Measurements from ENCODE around the gene ARHGAP6.
A peak's percentile ranks its signal among the peaks of the same experiment; 100 is the strongest.
"Not testable (repeated sequence)": the region's sequence is repeated elsewhere in the genome, so short reads cannot be mapped to it uniquely, and the experiment has no call there.

Gene ARHGAP6

DNA sequence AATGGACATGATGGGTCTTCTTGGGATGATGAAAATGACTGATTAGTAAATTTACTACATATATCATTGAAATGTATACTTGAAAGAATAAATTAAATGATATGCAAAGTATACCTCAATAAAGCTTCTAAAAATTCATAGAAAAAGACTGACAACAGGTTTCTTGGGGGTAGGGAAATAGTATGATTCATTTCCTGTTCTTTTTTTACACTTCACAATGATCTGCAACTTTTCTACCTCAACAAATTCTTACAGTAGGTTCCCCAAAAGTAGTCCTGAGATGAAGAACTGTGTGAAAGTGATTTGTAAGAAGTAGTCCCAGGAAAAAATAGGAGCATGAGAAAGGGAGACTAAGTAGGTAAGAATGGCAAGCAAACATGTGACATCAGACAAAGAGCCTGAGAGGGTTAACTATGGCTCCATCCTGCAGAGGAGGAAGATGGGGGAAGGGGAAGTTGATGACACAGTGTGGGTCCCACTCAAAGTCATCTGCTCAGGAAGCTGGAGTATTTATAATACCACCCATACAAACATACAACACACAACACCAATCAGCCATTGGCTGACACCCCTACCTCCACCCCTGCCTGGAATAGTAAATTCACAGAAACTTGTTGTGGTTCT, 73.9 kb downstream of the ARHGAP6 start:
- DNase-seq (ENCODE audit: low read depth), result no peak
- H3K4me3 ChIP-seq (ENCODE audit: low read depth, low read length), result no peak overlapping the region
- TF ChIP-seq, protein P1, sequence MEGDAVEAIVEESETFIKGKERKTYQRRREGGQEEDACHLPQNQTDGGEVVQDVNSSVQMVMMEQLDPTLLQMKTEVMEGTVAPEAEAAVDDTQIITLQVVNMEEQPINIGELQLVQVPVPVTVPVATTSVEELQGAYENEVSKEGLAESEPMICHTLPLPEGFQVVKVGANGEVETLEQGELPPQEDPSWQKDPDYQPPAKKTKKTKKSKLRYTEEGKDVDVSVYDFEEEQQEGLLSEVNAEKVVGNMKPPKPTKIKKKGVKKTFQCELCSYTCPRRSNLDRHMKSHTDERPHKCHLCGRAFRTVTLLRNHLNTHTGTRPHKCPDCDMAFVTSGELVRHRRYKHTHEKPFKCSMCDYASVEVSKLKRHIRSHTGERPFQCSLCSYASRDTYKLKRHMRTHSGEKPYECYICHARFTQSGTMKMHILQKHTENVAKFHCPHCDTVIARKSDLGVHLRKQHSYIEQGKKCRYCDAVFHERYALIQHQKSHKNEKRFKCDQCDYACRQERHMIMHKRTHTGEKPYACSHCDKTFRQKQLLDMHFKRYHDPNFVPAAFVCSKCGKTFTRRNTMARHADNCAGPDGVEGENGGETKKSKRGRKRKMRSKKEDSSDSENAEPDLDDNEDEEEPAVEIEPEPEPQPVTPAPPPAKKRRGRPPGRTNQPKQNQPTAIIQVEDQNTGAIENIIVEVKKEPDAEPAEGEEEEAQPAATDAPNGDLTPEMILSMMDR (conservative IDR thresholded peaks at IDR 0.05; ENCODE audit: low read depth, low read length), result no peak

DNA sequence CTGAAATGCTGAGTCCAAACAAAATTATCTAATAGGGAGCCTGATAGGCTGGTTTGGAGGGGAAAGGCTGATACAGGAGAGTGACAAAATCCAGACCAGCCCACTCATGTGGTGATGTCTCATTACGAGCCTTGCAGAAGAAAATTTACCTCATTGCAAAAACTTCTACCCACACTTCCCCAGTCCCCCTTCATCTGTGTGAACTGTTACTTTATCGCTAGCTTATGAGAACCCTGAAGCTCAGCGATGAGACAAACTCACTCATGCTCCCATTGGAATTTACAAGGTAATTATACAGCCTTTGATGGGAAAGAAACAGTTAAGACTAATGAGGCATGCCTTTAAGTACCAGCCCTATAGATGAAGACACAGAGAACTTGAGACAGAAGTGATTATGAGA, 76.1 kb downstream of the ARHGAP6 start:
- H3K4me3 ChIP-seq (ENCODE audit: low read depth, low read length), result no peak overlapping the region
- TF ChIP-seq, protein P1 (conservative IDR thresholded peaks at IDR 0.05; ENCODE audit: low read depth, low read length), result no peak
- DNase-seq (ENCODE audit: low read depth), result peak; percentile 10

DNA sequence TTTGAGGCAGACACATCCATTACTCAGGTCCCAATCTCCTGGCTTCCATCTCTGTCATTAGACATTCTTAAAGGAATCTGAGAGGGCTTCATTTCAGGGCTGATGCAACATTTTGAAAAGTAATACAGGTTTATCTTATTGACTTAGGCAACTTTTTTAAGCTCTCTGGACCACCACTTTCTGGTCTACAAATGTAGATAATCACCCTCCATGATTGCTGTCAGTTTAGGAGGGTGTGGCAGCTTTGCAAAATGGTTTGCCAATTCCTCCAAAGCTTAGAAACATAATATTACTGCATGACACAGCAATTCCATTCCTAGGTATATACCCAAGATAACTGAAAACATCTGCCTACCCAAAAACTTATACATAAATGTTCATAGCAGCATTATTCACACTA, 77.6 kb downstream of the ARHGAP6 start:
- H3K4me3 ChIP-seq (ENCODE audit: low read depth, low read length), result no peak overlapping the region
- TF ChIP-seq, protein P1 (conservative IDR thresholded peaks at IDR 0.05; ENCODE audit: low read depth, low read length), result no peak
- no peak for DNase-seq (ENCODE audit: low read depth)

DNA sequence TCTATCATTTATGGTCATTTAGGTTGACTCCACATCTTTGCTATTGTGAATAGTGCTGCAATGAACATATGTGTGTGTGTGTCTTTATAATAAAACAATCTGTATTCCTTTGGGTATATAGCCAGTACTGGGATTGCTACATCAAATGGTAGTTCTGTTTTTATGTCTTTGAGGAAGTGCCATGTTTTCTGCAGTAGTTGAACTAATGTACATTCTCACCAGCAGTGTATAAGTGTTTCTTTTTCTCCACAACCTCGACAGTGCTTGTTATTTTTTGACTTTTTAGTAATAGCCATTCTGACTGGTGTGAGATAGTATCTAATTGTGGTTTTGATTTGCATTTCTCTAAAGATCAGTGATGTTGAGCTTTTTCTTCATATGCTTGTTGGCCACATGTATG, 80.5 kb downstream of the ARHGAP6 start:
- TF ChIP-seq, protein P1 (conservative IDR thresholded peaks at IDR 0.05; ENCODE audit: low read depth, low read length), result no peak
- no peak overlapping the region for H3K4me3 ChIP-seq (ENCODE audit: low read depth, low read length)
- DNase-seq (ENCODE audit: low read depth), result no peak

DNA sequence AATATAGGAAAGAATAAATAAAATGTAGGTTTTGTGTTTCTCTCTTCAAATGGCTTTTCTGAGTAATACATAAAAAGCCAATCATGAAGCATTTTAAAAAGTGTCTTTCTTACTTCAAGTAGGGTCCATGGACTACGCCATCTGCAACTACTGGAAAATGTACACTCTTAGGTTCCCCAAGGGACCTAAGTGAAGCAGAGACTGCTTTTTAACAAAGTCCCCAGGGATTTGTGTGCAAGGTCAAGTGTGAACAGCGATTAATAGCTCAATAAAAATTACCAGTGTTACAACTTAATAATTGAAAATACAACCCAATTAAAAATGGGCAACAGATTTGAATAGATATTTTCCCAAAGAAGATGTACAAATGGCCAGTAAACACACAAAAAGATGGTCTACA, 84.9 kb downstream of the ARHGAP6 start:
- TF ChIP-seq, protein P1 (conservative IDR thresholded peaks at IDR 0.05; ENCODE audit: low read depth, low read length), result no peak
- H3K4me3 ChIP-seq (ENCODE audit: low read depth, low read length), result no peak overlapping the region
- no peak for DNase-seq (ENCODE audit: low read depth)

DNA sequence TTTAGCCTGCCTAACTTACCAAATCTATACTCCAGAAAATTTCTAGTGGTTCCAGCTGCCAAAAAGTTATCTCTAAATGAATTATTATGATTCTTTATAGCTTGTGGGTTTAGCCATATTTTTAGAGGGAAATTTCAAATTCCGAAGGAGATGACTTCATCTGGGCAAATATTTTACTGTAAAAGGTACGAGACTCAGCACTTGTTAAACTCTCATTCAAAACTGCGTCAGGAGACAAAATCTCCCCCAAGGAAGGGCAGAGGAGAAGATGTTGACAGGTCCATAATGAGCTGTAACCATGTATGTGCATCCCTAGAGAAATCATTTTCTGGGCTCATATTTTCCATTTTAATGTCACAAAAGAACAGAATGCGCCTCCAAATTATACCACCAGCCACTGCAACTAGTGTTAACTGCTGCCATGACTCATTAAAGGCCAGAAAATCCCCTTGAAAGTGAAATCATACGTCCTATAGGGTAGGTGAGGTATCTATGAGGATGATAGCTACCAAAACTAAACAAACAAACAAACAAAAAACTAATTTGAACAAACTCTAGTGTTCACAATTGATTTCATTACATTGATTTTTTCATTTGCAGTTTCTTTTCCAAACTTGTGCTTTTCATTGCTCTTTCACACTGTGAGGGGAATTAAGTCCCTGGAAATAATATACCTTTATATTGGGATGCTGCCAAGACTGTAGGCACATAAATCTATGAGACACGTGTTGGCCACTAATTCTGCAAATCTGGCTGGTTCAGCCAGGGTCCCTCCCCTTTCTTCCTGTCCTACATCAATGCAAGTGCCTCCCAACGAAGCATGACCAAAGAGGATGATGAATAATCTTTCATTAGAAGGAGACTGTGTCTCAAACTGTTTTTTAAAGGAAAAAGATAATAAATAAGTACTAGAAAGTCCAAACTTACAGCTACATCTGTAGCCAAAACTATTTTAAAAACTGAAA, 85.8 kb downstream of the ARHGAP6 start:
- TF ChIP-seq, protein P1 (conservative IDR thresholded peaks at IDR 0.05; ENCODE audit: low read depth, low read length), result no peak
- DNase-seq (ENCODE audit: low read depth), result no peak
- H3K4me3 ChIP-seq (ENCODE audit: low read depth, low read length), result no peak overlapping the region

DNA sequence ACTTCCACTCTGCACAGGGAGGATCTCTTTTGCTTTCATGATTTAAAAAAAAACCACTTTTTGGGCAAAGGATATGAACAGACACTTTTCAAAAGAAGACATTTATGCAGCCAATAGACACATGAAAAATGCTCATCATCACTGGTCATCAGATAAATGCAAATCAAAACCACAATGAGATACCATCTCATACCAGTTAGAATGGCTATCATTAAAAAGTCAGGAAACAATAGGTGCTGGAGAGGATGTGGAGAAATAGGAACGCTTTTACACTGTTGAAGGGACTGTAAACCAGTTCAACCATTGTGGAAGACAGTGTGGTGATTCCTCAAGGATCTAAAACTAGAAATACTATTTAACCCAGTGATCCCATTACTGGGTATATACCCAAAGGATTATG, 87.4 kb downstream of the ARHGAP6 start:
- DNase-seq (ENCODE audit: low read depth); H3K4me3 ChIP-seq (ENCODE audit: low read depth, low read length): not testable (repeated sequence)

All from choroid plexus epithelial cell (primary cell).